NCI-H1092 (cell line): ENCODE results near the gene WDR27.
"Not testable (repeated sequence)": the region's sequence is repeated elsewhere in the genome, so short reads cannot be mapped to it uniquely, and the experiment has no call there.

Experiments
- DNase-seq: peaks from one replicate; lab custom pipeline; 2025; lab: John Stamatoyannopoulos, UW

WDR27 gene

GRCh38 chr6:169441292-169441691 is 260.5 kb downstream of the WDR27 start:
- DNase-seq = no peak

DNA sequence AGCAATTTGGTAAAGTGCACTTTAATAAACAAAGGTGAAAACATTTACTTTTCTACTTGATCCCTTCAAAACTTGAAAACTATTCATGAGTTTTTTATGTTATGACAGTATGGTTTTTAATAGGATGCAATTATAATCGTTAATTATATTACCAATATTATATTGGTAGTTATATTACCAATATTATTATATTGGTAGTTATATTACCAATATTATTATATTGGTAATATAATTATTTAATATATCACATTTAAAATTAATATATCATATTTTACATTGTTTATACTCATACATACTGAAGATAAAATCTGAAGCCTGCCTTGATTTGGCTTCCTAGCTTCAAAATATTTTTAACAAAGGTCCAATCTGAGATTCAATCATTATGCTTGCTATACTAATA is 262.1 kb downstream of the WDR27 start:
- DNase-seq = no peak

DNA sequence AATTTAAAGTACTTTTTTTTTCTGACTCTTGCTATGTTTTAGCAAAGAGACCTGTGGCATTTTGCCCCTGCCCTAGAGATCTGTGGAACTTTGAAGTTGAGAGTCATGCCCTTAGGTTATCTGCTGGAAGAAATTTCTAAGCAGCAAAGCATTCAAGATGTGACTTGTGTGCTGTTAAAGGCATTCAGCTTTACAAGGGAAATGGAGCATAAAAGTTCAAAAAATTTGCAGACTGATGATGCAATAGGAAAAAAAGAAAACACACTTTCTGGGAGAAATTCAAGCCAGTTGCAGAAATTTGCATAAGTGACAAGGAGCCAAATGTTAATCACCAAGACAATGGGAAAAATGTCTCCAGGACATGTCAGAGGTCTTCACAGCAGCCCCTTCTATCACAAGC is 267.3 kb downstream of the WDR27 start:
- not testable (repeated sequence) for DNase-seq

GRCh38 chr6:169429001-169429400 is 272.8 kb downstream of the WDR27 start:
- no peak for DNase-seq

DNA sequence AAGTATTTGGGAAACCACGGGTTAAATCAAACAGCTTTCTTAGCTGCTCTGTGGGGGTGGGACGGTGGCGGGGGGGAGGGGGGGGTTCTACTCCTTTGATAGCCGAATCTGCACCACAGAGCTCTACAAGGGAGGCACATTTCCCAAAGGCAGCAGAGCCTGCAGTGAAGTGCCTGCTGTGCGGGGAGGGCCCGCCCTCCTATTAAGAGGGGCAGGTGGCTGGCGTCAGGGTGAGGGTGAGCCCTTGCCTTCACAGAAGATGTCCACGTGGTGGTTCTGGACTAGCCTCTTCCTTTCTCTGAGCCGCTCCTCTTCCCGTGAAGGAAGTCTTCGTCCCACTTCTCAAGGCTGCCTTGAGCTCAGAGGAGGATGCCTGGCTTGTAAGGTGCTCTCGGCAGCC is 273.3 kb downstream of the WDR27 start:
- DNase-seq = no peak

GRCh38 chr6:169427856-169428255 is 274.0 kb downstream of the WDR27 start:
- DNase-seq = no peak

DNA sequence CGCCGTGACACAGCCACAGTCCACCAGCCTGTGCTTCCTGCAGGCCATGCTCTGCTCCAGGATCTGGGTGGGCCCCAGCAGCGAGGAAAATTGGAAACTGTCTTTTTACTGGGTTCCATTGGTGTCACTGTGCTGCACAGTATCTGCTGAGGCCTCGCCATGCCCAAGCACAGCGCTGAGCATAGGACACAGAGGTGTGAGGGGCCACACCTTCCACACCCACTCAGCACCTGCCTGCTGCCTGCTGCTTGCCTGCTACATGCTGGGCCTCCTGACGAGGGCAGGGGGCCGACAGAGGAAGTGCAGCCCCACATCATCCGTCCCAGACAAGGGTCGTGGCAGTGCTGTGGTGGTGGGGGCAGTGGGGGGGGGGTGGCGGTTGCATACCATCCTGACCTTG is 275.2 kb downstream of the WDR27 start:
- DNase-seq = no peak

GRCh38 chr6:169425628-169426370 is 276.0 kb downstream of the WDR27 start:
- DNase-seq = no peak

DNA sequence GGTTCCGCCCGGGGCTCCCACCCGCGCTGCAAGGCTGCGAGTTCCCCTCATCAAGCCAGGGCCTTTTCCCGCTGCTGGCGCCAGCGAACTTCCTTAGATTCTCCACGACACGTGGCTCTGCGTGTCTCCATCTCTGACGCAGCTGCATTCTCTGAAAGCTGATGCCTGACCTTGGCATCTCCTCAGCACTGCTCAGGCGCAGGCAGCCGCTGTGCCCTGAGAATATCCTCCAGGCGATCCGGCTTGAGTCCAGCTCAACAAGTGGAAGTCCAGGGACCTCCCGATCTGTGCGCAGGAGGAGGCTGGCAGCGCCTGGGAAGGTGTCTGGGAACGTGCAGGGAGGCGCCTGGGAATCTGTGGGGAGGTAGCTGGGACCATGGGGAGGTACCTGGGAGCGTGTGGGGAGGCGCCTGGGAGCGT is 277.0 kb downstream of the WDR27 start:
- no peak for DNase-seq

- no peak for DNase-seq
Measured at GRCh38 chr6:169424149-169424804, 277.6 kb downstream of the WDR27 start.

DNA sequence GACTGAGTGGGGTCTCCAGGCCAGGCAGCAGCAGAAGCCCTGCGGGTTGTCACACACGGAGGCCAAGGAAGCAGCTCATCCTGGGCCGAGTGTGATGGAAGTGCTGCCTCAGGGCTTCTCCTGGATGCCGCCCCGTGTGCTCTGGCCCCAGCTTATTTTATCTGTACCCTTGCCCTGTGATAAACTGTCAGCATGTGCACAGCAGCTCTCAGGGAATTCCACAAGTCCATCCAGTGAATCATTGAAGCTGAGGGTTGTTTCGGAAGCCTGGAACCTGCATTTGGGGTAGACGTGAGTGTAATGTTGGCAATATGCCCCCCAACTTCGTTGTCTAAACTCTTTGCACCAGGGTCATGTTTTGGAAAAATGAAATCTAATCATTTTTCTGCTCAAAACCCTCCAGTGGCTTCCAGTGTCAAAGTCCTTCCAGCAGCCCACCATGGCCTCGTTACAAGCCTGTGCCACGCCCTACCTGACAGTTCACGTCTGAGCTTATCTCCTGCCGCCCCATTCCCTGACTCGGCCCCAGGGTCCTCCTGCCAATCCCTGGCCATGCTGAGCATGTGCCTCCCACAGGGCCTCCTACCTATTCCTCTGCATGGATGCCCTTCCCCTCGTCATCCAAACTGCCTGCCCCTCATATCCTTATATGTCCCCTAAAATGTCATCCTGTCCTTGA is 280.1 kb downstream of the WDR27 start:
- no peak for DNase-seq

- no peak for DNase-seq
Measured at GRCh38 chr6:169420912-169421543, 280.8 kb downstream of the WDR27 start.

DNA sequence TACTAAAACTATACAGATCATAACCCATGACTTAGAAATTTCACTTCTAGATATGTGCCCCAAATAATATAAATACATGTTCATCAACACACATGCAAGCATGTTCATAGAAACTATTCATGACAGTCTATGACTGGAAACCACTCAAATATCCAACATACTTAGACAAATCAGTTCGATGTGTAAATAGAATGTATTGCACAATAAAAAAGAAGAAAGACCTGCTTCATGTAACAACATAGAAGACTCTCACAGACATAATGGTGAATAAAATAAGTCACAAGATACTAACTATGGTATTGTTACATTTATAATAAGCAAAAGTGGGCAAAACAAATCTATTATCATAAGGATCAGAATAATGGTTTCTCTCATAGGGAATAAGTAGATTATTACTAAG is 284.7 kb downstream of the WDR27 start:
- no peak for DNase-seq

GRCh38 chr6:169416249-169416648 is 285.6 kb downstream of the WDR27 start:
- no peak for DNase-seq

GRCh38 chr6:169415179-169415578 is 286.6 kb downstream of the WDR27 start:
- no peak for DNase-seq

- no peak for DNase-seq
Measured at GRCh38 chr6:169411722-169412121, 290.1 kb downstream of the WDR27 start.

- no peak for DNase-seq
Measured at GRCh38 chr6:169411296-169411695, 290.5 kb downstream of the WDR27 start.

DNA sequence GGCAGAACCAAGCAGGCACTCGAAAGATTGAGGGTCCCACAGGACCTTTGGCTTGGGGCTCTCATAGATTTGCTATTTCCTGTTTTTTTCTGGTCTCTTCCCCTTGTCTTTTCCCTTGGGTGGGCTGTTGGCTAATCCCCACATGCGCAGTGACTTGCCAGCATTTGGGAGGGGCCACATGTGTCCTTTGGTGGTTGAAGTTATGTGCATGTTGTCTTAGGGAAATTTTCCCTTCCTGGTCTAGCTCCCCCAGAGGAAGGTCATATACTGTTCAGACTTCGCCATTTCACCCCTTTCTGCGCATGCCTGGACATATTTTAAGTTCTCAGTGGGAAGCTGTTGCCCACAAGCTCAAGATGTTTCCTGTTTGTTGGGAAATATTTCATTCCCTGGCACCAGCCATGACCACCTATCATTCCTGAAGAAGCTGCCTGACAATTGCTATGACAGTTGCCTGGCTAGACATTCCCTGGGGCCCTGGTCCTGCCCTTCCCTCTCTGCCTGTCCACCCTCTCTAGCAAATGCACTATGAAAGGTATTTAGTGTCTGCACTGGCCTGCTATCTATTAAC is 292.0 kb downstream of the WDR27 start:
- DNase-seq = no peak

- no peak for DNase-seq
Measured at GRCh38 chr6:169407325-169407724, 294.5 kb downstream of the WDR27 start.
